ENCODE measurements around the gene FBL. TPM values are rescaled to one million over a fixed set of nuclear protein-coding genes. Genes with fewer than 3 reads are reported as not detected.

The FBL gene
- total RNA-seq, 2 donors from 2014 or later = 255 to 264 TPM

DNA sequence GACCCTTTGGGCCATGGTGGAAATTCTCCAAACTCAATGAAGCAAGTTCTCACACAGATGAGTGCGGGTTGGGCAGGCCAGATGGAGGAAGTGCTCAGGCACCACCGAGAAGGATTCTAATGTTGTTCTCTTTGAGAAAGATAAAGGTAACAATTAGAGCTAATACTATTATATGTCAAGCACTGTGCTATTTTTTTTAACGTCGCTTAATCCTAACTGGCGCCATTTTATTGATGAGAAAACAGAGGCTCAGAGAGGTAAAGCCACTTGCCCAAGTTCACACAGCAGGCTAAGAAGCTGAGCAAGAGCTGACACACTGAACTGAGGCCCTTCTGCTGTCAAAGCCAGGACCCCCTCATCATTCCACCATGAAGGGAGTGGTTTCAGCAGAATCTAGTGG lies 1.0 kb downstream of the FBL start:
- Mint-ChIP-seq H3K4me1 (peaks cover 53% of the 10 kb centered on the region), H3K27ac (peak overlapping the region; percentile 95), H3K36me3 (ENCODE audit: low read depth) (no peaks in the 10 kb centered on the region), H3K4me3 (peak overlapping the region; percentile 93), H3K27me3 (no peaks in the 10 kb centered on the region)
- H3K9me3 ChIP-seq (ENCODE audit: control insufficient read depth, low read length, poor library complexity, severe bottlenecking) = no peaks in the 10 kb centered on the region
- ATAC-seq (no peak), DNase-seq (no peak)

DNA sequence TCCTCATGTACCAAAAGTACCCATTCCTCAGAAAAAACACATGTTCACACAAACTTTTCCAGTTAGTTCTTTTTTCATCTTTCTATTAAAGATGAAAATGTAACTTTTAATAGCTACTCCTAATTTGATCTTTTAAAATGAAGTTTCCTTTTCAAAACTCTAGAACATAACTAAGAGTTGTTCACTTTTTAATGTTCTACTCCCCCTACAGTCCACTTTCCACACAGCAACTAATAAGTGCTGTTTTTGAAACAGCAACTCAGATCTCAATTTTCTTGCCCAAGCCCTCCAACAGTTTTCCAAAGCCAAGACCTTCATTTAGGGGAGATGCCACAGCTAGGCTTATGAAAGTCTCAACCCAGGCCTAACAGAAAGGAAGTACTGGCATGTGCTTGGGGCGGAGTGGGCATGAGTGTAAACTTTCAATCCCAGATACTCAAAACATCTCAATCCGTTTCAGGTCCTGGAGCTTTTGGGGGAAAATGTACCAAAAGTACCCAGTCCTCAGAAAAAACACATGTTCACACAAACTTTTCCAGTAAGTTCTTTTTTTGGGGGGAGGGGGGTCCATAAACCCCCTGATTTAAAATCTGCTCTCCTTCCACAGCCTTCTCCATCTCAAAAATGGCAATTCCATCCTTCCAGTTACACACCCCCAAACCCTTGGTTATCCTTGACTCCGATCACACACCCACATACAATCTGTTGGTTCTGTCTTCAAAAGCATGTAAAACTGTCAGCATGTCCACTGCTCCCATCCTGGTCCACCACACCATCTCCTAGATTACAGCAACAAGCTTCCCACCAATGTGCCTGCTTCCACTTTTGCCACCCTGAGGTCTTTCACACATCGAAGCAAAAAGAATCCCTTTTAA lies 2.0 kb downstream of the FBL start:
- H3K4me1 Mint-ChIP-seq = peaks cover 53% of the 10 kb centered on the region
- H3K27me3 Mint-ChIP-seq = no peaks in the 10 kb centered on the region
- DNase-seq (no peak), ATAC-seq (no peak)
- H3K4me3 Mint-ChIP-seq = peak overlapping the region; percentile 81
- H3K9me3 ChIP-seq (ENCODE audit: control insufficient read depth, low read length, poor library complexity, severe bottlenecking) = no peaks in the 10 kb centered on the region
- peaks cover 3% of the 10 kb centered on the region for H3K36me3 Mint-ChIP-seq (ENCODE audit: low read depth)
- H3K27ac Mint-ChIP-seq = peak overlapping the region; percentile 95

- Mint-ChIP-seq H3K4me3 (peak overlapping the region; percentile 55), H3K27ac (peak overlapping the region; percentile 92), H3K27me3 (no peaks in the 10 kb centered on the region), H3K4me1 (peaks cover 53% of the 10 kb centered on the region), H3K36me3 (ENCODE audit: low read depth) (peaks cover 3% of the 10 kb centered on the region)
- DNase-seq (no peak), ATAC-seq (no peak)
- H3K9me3 ChIP-seq (ENCODE audit: control insufficient read depth, low read length, poor library complexity, severe bottlenecking) = no peaks in the 10 kb centered on the region
These were observed 3.3 kb downstream of the FBL start for GRCh38 chr19:39842693-39843435.

DNA sequence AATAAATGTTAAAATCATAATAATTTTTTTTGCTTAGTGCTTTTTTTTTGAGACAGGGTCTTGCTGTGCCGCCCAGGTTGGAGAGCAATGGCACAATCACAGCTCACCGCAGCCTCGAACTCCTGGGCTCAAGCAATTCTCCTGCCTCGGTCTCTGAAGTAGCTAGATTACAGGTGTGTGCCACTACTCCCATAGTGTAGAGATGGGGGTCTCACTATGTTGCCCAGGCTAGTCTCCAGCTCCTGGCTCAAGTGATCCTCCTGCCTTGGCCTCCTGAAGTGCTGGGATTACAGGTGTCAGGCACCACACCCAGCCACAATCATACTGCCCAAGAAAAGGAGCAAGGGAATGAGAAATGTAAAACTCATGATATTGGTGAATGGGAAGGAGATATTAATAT lies 5.1 kb downstream of the FBL start:
- peaks cover 7% of the 10 kb centered on the region for H3K36me3 Mint-ChIP-seq (ENCODE audit: low read depth)

DNA sequence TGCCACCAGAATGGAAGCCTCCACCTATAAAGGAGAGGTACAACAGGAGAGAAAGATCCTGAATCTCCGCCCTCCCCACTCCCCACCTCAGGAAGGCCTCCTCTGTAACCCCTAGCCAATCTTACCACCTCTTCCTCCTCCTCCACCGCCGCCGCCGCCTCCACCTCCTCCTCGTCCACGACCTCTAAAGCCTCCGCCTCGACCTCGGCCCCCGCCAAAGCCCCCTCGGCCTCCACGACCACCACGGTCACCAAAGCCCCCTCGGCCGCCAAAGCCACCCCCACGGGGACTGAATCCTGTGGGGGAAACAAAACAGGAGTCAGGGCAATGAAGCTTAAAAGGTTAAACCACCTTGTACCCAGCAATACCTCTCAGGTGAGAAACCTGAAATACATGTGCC lies 5.7 kb downstream of the FBL start:
- peaks cover 39% of the 10 kb centered on the region for H3K4me1 Mint-ChIP-seq
- no peak overlapping the region for H3K4me3 Mint-ChIP-seq
- H3K27me3 Mint-ChIP-seq = no peaks in the 10 kb centered on the region
- no peak overlapping the region for H3K27ac Mint-ChIP-seq
- DNase-seq = no peak
- H3K36me3 Mint-ChIP-seq (ENCODE audit: low read depth) = peaks cover 7% of the 10 kb centered on the region
- H3K9me3 ChIP-seq (ENCODE audit: control insufficient read depth, low read length, poor library complexity, severe bottlenecking) = no peaks in the 10 kb centered on the region
- ATAC-seq = no peak

More for the DNA sequence above, 5.1 kb downstream of the FBL start:
- Mint-ChIP-seq H3K27ac (peak overlapping the region; percentile 14), H3K4me3 (no peak overlapping the region), H3K27me3 (no peaks in the 10 kb centered on the region), H3K4me1 (peaks cover 44% of the 10 kb centered on the region)
- no peaks in the 10 kb centered on the region for H3K9me3 ChIP-seq (ENCODE audit: control insufficient read depth, low read length, poor library complexity, severe bottlenecking)
- ATAC-seq (no peak), DNase-seq (no peak)

DNA sequence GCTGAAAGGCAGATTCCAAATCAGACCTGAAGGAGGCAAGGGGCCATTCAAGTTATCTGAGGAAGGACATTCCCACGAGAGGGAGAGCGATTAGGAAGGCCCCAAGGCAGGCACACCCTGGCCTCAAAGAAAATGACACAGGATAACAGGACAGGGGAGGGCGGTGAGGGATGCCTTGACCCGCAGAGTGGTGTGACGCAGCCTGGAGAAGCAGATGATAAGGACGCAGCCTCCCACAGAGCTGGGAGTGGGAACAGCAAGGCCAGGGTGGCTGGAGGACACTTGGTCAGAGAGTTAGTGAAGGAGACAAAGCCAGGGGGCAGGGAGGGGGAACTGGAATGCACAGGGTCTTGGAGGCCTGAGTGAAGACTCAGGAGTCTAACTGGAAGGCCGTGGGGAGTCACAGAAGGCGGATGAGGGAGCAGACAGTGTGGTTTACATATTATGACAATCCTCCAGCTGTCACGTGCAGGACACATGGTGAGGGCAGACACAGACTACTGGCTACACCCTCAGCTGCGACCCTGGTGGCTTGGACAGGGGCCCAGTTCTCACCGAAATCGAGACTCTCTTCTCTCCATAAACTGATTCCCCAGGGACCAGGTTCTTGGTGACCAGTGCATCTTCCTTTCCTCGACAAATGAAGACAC lies 6.4 kb downstream of the FBL start:
- Mint-ChIP-seq H3K27ac (no peak overlapping the region), H3K27me3 (no peaks in the 10 kb centered on the region)

GRCh38 chr19:39838569-39838968 lies 7.6 kb downstream of the FBL start:
- ATAC-seq (no peak), DNase-seq (no peak)
- H3K9me3 ChIP-seq (ENCODE audit: control insufficient read depth, low read length, poor library complexity, severe bottlenecking) = no peaks in the 10 kb centered on the region
- no peak overlapping the region for H3K27ac Mint-ChIP-seq
- no peaks in the 10 kb centered on the region for H3K27me3 Mint-ChIP-seq
- H3K4me3 Mint-ChIP-seq = no peak overlapping the region
- peaks cover 30% of the 10 kb centered on the region for H3K4me1 Mint-ChIP-seq
- H3K36me3 Mint-ChIP-seq (ENCODE audit: low read depth) = peaks cover 8% of the 10 kb centered on the region

More for the DNA sequence above, 6.4 kb downstream of the FBL start:
- Mint-ChIP-seq H3K4me3 (no peak overlapping the region), H3K4me1 (peaks cover 33% of the 10 kb centered on the region), H3K36me3 (ENCODE audit: low read depth) (peaks cover 7% of the 10 kb centered on the region)
- ATAC-seq (no peak), DNase-seq (no peak)
- no peaks in the 10 kb centered on the region for H3K9me3 ChIP-seq (ENCODE audit: control insufficient read depth, low read length, poor library complexity, severe bottlenecking)

DNA sequence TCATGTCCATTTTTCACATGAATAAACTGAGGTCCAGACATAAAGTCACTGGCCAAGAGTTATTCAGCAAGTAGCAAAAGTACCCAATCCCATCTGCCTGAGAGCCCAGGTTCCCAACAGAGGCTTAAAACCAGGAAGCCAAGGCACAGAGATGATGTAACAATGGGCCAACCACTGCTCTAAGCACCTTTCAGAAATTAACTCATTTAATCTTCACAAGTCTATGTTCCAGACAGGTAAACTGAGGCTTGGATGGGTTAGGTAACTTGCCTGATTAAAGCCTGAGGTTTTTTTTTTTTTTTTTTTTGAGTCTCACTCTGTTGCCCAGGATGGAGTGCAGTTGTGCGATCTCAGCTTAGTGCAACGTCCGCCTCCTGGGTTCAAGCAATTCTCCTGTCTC lies 8.2 kb downstream of the FBL start:
- DNase-seq = no peak
- Mint-ChIP-seq H3K4me1 (peaks cover 25% of the 10 kb centered on the region), H3K36me3 (ENCODE audit: low read depth) (peaks cover 8% of the 10 kb centered on the region), H3K4me3 (no peak overlapping the region), H3K27me3 (no peaks in the 10 kb centered on the region), H3K27ac (no peak overlapping the region)
- ATAC-seq = no peak
- H3K9me3 ChIP-seq (ENCODE audit: control insufficient read depth, low read length, poor library complexity, severe bottlenecking) = no peaks in the 10 kb centered on the region

DNA sequence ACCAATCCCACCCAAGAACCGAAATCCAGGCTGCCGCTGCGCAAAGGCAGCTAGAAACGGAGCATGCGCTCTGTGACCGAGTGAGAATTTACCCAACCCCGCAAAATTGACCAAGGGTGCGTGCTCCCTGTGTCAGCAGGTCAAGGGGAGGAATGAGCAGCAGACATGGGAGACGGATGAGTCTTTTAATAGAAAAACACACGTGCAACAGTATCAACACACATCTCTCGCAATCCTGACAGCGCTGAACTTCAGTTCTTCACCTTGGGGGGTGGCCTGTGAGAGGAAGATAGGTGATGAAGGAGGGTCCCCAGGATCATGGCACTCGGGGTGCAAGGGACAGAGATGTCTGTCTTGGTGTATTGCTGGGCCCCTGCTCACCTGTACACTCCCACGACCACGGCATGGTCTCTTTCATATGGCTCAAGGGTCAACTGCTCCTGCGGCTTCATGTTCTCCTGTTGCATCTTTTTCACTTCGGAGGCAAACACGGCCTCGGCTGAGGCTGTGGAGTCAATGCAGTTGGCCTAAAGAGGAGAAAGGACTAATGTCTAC lies 11.8 kb downstream of the FBL start:
- H3K4me3 Mint-ChIP-seq = peak overlapping the region; percentile 91
- DNase-seq (no peak), ATAC-seq (no peak)
- peaks cover 8% of the 10 kb centered on the region for H3K36me3 Mint-ChIP-seq (ENCODE audit: low read depth)
- H3K4me1 Mint-ChIP-seq = peaks cover 28% of the 10 kb centered on the region
- no peaks in the 10 kb centered on the region for H3K27me3 Mint-ChIP-seq
- H3K9me3 ChIP-seq (ENCODE audit: control insufficient read depth, low read length, poor library complexity, severe bottlenecking) = no peaks in the 10 kb centered on the region
- H3K27ac Mint-ChIP-seq = peak overlapping the region; percentile 61

- Mint-ChIP-seq H3K36me3 (ENCODE audit: low read depth) (peaks cover 7% of the 10 kb centered on the region), H3K4me3 (peak within 1 kb of the TSS; percentile 91), H3K4me1 (peaks cover 29% of the 10 kb centered on the region), H3K27me3 (no peaks in the 10 kb centered on the region), H3K27ac (peak within 1 kb of the TSS; percentile 97)
- peak; percentile 91 for ATAC-seq
- DNase-seq = peak; percentile 93 to 97 (median 96)
- H3K9me3 ChIP-seq (ENCODE audit: control insufficient read depth, low read length, poor library complexity, severe bottlenecking) = no peaks in the 10 kb centered on the region
These were observed 12.5 kb downstream of the FBL start, which contains the start of gene DYRK1B for GRCh38 chr19:39833464-39834286. Gene DYRK1B, minus strand, starts transcription at chr19:39834162. Its CDS starts 2,295 bp downstream, at chr19:39831867.

- Mint-ChIP-seq H3K4me1 (peaks cover 30% of the 10 kb centered on the region), H3K36me3 (ENCODE audit: low read depth) (peaks cover 7% of the 10 kb centered on the region), H3K4me3 (peak overlapping the region; percentile 91), H3K27ac (peak overlapping the region; percentile 97), H3K27me3 (no peaks in the 10 kb centered on the region)
- no peaks in the 10 kb centered on the region for H3K9me3 ChIP-seq (ENCODE audit: control insufficient read depth, low read length, poor library complexity, severe bottlenecking)
- DNase-seq = no peak
- no peak for ATAC-seq
These were observed 13.1 kb downstream of the FBL start for GRCh38 chr19:39833160-39833463.

- DNase-seq = peak in 1 of 3 donors; percentile 38
- Mint-ChIP-seq H3K36me3 (ENCODE audit: low read depth) (peaks cover 7% of the 10 kb centered on the region), H3K4me1 (peaks cover 30% of the 10 kb centered on the region), H3K4me3 (peak overlapping the region; percentile 91), H3K27me3 (no peaks in the 10 kb centered on the region), H3K27ac (peak overlapping the region; percentile 97)
- no peaks in the 10 kb centered on the region for H3K9me3 ChIP-seq (ENCODE audit: control insufficient read depth, low read length, poor library complexity, severe bottlenecking)
- ATAC-seq = no peak
These were observed 13.7 kb downstream of the FBL start for GRCh38 chr19:39832341-39833083.

Data from T-helper 17 cell (primary cell).